ENCODE results near the gene CAPN15.
"Not testable (repeated sequence)": the region's sequence is repeated elsewhere in the genome, so short reads cannot be mapped to it uniquely, and the experiment has no call there.

The CAPN15 gene

GRCh38 chr16:527015-527903, at the start of gene CAPN15:
TSS of gene CAPN15 (plus strand) at chr16:527712. CDS start at chr16:546839, 19,127 bp downstream.
- peak; percentile 90 for DNase-seq

DNA sequence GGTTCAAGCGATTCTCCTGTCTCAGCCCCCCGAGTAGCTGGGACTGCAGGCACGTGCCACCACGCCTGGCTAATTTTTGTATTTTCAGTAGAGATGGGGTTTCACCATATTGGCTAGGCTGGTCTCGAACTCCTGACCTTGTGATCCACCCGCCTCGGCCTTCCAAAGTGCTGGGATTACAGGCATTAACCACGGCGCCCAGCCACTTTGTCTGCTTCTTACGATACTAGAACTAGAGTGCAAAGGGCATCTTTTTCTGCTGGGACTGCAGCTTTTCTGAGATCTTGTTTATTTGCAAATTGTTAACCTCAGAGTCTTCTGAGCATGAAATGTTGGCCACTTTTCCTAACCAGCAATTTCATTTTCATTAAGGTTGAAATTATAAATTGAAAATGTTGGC, 49.2 kb upstream of the CAPN15 start:
- DNase-seq: not testable (repeated sequence)

DNA sequence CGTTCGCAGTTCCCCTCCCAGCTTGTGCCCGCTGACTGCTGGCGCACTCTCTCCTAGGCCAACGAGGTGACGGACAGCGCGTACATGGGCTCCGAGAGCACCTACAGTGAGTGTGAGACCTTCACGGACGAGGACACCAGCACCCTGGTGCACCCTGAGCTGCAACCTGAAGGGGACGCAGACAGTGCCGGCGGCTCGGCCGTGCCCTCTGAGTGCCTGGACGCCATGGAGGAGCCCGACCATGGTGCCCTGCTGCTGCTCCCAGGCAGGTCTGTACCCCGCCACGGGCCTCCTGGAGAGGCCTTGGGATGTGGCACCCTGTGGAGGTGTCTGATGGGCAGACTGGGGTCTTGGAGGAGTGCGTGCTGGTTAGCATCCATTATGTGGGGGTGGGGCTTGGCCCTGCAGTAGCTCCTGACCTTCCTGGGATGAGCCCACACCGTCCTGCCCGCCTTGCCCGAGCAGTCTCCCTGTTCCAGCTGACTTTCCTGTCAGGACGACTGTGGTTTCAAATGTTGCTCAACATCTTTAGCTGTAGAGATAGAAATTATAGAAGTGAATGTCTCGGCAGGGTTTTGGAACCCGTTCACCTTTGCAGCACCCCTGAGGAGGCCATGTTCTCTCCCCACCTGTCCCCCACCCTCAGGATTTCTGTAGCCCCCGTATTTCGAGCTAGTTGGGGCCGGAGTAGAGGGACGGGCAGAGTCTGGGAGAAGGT, 44.9 kb upstream of the CAPN15 start:
- no peak for DNase-seq

GRCh38 chr16:483341-484075, 44.0 kb upstream of the CAPN15 start:
- DNase-seq: no peak

DNA sequence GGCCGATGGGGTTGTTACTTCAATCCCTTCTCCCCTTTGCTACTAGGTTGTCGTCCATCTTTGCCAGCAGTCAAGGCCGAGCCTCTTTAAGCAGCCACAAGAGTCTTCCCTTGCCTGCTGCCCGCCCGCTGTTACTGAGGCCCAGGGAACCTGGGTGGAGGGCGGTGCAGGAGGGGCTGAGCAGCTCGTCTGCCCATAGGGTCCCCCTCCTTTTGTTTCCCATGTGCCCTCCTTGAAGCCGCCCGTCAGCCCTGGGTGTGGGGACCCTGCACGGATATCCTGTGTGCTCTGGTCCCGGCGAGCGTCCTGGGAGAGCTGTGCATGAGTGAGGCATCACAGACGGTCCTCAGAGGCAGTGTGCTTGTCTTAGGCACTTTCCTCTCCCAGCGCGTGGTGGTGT, 37.9 kb upstream of the CAPN15 start:
- DNase-seq: no peak

DNA sequence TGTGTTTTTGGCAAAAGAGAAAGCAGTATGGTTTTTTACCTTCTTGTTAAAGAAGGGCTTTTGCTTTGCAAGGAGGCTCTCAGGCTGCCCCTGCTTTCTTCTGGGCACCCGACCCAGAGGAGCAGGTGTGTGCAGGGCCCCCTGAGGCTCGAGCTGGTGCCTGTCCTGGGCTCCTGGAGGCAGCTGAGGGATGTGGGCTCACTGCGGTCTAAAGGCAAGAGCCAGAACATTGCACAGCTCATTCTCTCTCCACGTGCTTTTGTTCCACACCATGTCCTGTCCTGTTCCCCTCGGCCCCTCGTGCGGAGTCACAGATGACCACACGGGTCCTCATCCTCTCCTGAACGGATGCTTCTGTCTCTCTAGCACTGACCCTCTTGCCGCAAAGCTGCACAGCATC, 36.7 kb upstream of the CAPN15 start:
- no peak for DNase-seq

DNA sequence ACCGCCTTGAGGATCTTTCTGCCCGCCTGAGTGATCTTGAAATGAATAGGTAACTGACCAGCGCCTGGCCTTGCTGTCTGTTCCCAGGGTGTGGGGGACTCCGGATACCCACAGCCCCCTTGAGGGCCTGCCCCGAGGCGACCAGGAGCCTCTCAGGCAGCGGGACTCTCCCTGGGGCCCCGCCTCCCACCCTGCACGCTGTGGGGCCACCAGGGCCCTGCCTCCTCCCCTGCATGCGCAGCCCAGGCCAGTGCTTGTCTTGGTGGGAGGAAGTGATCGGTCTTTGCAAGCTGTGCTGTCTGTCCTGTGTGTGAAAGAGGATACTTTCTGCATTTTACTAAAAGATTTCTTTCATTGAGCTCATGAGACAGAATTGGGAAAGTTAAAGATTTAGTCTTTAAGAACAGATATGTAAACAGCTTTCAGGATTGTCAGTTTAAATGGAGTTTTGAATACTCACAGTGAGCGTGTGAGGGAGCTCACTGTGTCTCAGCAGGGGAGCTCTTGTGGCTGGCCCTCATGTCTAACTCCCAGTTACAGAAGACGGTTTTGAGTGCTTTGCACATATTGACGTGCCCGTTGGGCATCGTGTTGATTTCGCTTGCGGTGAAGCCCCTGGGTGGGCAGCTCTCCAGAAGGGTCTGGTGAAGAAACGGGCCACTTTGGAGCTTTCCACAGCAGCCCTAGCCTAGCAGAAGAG, 36.1 kb upstream of the CAPN15 start:
- no peak for DNase-seq

- no peak for DNase-seq
Measured at GRCh38 chr16:492211-492875, 35.2 kb upstream of the CAPN15 start.

- DNase-seq: not testable (repeated sequence)
Measured at GRCh38 chr16:494676-495075, 32.8 kb upstream of the CAPN15 start.

GRCh38 chr16:495127-495748, 32.3 kb upstream of the CAPN15 start:
- DNase-seq: no peak

GRCh38 chr16:496097-496886, 31.2 kb upstream of the CAPN15 start:
- DNase-seq: no peak

- no peak for DNase-seq
Measured at GRCh38 chr16:497258-497657, 30.3 kb upstream of the CAPN15 start.

DNA sequence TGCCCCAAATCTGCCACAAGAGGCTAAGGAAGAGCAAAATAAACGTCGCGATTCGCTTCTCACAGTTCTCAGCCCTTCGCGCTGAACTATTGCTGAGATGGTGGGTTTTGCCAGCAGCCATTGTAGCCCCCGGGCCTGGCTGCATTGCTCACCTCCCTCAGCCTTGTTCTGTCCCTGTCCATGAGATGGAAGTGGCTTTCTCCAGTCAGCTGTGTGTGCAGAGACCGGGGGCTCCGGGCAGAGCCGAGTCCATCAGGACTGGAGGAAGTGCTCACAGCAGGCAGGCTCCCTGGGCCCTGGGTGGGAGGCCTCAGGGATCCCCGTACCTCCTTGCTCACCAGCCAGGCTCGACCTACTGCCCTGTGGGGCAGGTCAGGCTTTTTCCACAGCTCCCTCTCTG, 27.6 kb upstream of the CAPN15 start:
- DNase-seq: no peak

- DNase-seq: no peak
Measured at GRCh38 chr16:500709-501108, 26.8 kb upstream of the CAPN15 start.

DNA sequence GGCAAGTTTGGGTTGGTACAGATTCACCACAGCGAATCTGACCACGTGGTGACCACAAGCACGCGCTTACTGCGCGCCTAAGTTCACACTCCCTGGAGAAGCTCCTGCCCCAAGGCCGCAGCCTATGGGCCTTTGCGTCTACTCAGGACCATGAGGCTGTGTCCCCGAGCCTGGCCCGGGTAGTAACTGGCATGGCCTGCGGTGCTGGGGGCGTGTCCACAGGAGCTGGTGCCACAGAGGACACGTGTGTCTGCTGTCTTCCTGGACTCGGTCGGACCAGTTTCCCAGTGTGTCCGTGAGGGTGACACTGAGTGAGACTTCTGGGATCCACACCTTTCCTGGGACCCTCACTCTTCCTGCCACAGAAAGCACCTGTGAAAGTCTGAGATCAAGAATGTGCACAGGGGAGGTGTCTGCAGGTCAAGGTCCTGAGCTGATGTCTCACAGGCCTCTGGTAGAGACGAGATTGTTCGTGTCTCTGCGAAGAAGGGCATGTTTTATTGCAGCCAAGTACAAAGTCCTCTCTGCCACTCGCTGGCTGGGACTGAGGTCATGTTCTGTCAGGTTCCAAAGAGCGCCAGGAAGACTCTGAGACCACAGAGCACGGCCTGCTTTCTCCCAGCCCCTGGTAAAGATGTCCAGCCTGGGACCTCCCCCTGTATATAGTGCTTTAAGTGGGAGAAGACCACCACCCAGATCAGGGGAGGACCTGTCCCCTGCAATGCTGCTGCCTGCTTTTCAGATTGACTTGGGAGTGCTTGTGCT, 25.2 kb upstream of the CAPN15 start:
- no peak for DNase-seq

DNA sequence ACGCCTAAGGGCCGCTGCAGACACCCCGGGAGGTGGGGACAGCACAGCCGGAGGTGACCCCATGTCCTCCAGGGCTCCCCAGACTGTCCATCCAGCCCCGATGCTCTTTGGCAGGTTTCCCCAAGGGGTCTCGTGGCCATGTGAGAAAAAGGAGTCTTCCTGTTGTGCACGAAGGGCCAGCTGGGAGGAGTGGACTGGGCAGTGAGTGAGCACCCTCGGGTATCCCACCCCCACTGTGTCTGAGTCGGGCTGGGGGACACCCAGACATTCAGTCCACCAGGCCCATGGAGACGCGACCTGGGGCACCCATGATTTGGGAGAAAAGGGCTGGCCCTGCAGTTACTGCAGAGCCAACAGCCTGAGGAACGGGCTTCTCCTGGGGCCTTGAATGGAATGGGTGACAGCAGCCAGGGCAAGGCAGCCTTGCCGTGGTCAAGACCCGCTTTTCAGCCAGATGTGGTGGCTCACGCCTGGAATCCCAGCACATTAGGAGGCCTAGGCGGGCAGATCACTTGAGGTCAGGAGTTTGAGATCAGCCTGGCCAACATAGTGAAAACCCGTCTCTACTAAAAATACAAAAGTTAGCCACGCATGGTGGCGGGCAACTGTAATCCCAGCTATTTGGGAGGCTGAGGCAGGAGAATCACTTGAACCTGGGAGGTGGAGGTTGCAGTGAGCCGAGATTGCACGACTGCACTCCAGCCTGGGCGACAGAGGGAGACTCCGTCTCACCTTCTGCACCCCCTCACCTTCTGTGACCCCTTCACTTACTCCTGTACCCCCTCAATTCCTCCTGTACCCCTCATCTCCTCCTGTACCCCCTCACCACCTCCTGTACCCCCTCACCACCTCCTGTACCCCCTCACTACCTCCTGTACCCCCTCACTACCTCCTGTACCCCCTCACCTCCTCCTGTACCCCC, 24.1 kb upstream of the CAPN15 start:
- no peak for DNase-seq

DNA sequence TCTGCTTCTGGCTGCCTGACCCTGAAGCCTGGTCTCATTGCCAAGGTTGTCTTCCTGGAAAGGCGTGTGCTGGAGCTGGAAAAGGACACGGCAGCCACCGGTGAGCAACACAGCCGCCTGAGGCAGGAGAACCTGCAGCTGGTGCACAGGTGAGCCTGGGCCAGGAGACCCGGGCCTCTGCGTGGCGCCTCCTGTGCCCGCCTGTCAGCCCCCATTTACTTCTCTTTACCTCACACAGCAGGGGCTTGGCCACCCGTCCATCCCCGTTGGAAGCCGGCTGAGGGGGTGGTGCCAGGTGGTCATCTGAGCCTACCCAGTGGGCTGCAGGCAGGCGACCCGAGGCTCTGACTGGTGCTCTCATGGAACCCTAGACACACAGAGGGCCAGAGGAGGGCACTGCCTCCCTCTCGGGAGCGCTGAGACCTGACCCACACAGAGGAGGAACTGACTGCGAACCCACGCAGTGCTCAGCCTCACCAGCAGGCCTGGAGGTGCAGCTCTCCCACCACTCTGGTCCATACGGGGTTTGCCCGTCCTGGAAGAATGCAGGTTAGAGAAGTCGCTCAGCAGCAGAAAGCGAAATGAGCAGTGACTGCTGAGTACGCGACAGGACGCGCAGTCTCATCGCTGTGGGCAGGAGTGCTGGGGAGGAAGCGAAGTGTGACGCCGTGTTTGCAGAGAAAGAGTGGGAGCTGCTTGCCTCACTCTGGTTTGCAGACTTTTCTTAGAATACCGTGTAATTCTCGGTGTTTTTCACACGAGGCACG, 21.9 kb upstream of the CAPN15 start:
- no peak for DNase-seq

- DNase-seq: no peak
Measured at GRCh38 chr16:506246-506546, 21.3 kb upstream of the CAPN15 start.
